Limb (tissue), 2 donors: ENCODE data around the gene SPATA12.

Source experiments
- DNase-seq, 2 donors: peaks; one replicate each; pipeline ENCODE4 v3.0.0-alpha.2; 2016; ENCODE audit errors: extremely low spot score in 2 of 2

SPATA12 gene, protein sequence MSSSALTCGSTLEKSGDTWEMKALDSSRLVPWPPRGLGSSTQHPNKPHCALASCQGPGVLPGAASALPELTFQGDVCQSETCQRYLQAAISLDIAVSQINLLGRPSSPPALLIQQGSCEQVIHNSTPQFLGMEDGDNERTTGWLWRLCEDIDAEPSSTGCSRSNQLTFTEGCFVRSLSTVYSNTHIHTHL

DNA sequence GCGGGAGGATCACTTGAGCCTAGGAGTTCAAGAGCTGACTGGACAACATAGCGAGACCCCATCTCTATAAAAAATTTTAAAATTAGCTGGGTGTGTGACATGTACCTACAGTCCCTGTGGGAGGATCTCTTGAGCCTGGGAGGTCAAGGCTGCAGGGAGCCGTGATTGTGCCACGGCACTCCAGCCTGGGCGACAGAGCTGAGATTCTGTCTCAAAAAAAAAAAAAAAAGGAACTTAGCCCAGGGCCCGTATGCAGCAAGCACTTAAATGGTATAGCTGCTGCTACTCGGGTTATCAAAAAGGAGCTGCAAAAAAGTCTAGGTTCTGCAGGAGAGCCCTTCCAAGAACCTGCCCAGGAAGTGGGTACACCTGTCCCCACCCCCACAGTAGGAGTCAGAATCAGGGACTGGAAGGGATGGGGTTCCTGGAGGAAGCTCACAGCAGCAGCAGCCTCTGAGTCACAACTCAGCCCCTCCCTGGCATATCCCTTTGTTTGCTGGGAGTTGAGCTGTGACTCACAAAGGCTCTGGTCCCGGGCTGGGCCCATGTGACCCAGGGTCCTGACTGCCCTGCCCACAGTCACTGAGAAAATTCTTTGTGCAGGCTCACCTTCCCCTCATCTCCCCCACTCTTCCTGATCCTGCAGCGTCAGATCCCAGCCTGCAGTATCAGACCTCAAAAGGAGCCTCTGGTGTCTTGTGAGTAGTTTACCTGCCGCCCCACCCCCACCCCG is at the start of gene SPATA12:
TSS of gene SPATA12 (plus strand) at position 576 of the 733 bp plus-strand sequence. CDS start 13,031 bp downstream, outside the sequence.
- no peak for DNase-seq

DNA sequence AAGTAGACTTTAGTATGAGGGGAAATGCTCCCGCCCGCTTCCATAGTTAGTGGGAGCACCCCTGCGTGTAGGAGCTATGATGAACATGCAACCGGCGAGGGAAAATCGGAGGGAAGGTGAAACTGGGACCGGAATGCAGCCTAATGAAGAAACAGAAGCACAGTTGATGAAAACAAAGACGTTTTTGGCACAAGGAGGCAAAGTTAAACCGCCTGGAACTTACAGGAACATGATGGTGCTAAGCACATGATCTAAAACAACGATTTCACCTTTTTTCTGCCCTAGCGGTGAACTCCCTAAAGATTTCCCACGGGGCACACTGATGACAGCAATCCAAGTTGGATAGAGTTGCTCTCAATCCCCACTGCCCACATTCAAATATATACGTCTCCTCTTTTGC is 49.4 kb upstream of the SPATA12 start:
- no peak for DNase-seq

DNA sequence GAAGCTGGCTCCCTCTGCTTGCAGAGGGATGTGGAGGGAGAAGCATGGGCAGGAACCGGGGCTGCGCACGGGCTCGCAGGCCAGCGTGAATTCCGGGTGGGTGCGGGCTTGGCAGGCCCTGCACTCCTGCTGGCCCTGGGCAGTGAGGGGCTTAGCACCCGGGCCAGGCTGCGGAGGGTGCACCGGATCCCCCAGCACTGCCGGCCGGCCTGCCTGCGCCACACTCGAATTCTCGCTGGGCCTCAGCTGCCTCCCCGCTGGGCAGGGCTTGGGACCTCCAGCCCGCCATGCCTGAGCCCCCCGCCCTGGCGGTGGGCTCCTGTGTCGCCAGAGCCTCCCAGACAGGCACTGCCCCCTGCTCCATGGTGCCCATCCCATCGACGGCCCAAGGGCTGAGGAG is 47.6 kb upstream of the SPATA12 start:
- no peak for DNase-seq

DNA sequence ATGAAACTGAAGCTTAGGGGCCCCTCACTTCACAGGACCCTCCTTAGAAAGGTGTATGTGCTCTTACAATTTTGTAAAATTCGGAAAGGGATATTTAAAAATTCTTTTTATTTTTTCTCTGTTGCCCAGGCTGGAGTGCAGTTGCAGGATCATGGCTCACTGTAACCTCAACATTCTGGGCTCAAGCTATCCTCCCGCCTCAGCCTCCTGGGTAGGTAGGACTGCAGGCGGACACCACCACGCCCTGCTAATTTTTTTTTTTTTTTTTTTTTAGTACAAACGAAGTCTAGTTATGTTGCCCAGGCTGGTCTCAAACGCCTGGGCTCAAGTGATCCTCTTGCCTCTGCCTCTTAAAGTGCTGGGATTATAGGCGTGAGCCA is 45.1 kb upstream of the SPATA12 start:
- DNase-seq, result no peak

DNA sequence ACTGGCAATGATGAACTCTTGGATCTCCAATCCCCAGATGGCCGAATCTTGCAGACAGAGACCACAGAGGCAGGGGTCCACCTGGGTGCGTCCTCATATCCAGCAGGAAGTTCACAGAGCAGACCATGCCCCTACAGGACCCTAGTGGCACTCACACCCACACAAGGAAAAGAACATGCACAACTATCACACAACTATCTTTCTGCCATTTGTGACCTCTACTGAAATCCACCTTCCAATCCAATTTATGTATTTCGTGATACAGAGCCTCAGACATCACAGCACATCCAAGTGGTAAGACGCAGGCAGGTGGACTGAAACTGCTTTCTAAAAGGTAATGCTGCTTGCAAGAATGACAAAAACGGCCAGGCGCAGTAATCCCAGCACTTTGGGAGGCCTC is 44.6 kb upstream of the SPATA12 start:
- no peak for DNase-seq

DNA sequence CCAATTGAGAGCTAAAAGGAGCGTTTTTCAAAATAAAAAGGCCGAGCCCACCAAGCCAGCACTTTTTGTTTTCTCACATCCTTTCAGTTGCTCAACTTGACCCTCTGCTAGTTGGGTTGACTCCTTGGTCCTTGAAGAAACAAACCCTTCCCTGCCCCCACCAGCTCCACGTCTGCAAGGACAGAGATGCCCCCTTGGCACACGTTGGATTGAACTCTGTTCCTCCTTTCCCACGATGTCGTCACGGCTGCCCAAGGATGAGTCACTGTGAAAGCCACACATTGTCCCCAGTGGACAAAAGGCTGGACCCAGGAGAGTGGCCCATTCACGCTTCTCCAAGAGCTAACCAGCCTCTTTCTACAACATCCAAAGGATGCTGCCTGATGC is 43.0 kb upstream of the SPATA12 start:
- DNase-seq, result no peak

DNA sequence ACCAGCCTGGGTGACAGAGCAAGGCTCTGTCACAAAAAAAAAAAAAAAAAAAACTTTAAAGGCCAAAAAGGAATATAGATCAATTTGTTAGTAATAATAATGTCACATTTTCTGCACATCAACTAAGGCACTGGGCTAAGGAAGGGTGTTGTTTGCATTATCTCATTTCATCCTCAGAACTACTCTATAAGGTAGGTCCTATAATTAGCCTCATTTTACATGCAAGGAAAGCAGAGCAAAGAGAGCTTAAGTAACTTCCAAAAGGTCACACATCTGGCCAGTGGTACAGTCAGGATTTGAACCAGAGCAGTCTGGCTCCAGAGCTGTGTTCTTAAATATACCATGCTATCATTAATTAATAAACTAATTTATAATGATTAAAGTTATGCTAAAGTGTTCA is 42.2 kb upstream of the SPATA12 start:
- DNase-seq, result no peak

DNA sequence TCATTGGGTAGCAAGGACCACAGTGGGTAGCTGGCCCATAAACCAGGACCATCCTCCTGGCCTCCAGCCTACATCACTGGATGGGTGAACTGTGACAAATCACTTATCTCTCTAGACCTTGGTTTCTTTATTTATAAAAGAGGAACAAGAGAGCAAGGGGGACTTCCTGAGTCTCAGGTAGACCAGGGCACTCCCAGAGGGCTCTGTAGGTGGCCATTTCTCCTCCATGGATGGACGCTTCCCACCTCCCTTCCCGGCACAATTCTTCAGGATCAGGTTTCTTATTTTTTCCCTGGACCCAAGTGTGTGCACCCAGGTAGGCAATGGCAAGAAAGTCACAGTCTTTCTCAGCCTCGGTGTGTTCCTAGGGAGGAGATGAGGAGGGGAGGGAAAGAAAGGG is 41.4 kb upstream of the SPATA12 start:
- DNase-seq, result no peak

DNA sequence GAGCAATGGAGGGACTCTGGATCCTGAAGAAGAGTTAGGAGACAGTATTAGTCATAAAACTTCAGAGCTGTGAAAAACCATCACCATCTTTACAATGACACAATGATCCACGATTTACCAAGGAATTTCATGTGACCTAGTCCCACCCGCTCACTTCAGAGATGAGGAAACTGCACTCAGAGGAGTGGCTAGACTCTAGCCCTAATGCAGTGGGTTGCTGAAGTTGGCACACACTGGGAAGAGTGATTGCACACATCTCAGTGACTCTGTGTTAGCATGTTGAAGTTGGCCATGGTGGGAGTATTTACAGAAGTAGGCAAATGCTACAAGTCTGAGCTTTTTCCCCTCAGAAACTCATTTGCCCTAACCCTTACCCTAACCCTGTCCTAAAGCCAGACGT is 35.2 kb upstream of the SPATA12 start:
- no peak for DNase-seq

DNA sequence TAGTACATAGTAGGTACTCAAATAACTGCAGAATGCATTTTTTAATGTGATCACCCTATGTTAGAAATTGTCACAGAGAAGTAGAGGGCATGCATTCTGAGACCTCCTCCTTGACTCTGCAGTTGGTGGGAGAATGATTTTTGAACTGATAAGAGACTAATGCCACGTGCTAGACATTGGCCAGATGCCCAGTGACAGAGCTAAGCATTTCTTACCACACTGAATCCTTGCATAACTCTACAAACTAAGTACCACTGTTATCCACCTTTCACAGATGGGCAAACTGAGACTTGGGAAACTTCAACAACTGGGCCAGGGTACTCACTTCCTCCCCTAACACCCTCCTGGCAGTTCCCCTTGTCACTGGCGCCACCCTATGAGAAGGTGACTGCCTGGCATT is 33.5 kb upstream of the SPATA12 start:
- no peak for DNase-seq

DNA sequence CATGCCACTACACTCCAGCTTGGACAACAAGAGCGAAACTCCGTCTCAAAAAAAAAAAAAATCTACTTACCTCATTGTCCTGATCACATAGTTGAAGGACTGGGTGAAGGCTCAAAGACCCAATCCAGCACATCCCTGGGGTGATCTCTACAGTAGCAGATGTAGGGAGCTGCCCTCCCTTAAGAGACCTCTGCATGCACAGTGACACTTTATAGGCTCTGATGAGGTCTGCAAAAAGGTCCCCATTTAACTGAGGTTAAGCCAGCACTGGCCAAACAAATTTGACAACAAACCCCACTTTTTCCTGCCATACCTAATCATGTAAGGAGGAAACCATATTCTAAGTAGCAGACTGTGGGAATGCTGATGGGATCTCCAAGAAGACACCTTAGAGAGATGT is 31.1 kb upstream of the SPATA12 start:
- no peak for DNase-seq

DNA sequence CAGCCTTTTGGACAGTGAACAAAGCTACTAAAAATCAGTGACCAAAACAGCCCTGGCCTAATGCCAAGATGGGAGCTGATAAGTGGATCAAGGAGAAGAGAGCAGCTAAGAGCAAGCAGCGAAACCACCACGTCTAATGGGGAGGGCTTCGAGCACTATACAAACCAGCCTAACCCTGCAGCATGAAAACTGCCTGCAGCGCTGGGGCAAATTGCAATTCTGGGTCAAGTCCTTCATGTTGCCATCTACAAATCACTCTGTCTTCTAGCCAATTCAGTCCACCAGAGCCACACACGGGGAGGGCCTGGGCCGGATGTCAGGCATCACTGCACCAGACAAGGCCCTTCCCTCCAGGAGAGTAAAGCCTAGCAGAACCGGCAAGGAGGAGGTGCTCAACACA is 30.5 kb upstream of the SPATA12 start:
- no peak for DNase-seq

DNA sequence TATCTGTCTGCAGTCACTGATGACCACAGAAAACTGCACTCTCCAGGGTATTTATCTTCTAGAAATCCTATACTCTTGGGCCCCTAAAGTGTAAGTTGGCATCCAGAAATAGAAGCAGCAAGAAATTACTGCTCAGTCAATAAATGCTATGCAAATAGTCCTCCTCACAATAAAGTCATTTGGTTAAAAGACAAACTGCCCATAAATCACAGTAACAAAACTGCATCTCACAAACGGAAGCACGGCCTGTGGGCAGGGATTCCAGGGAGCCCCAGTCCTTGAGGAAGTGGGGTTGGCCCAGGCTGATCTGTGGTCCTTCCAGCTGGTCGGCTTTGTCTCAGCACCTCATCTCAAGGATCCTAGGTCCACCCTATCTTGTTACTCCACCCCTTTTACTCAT is 29.7 kb upstream of the SPATA12 start:
- DNase-seq, result no peak

DNA sequence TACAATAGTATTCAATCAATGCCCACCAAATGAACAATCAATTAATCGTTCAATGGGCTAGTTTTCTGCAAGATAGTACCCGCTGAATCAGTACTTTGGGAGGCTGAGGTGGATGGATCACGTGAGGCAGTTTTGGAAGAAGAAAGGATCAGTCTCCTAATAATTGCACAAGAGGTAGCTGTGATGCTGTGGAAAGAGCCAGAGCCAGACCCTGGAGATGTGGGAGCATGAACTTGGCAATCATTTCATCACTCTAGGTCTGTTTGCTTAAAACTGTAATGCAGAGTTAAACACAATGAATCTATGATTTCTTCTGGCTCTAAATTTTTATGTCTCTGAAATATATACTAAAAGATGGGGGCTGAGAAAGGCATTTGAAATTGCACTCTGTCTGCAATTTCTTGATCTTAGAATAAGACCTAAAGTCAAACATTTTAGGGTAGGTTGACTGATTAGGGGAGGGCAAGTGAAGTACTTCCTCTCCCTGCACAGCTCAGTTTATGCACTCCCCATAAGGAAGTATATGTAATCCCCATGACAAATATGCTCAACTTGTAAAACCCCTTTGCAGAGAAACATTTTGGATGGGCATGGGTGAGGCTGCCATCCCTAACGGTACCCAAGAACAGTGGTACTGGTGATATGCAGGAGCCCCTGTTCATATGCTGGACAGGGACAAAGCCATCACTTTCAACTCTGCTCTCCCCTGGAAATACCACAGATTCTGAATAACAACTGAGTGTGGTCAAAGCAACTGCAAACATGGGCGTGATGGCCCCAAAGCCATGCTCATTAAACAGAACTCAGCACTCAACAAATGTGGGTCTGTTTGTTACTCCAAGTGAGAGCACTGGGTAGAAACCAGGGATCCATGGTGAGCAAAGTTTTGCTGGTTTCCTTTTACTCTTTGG is 28.6 kb upstream of the SPATA12 start:
- DNase-seq, result no peak

DNA sequence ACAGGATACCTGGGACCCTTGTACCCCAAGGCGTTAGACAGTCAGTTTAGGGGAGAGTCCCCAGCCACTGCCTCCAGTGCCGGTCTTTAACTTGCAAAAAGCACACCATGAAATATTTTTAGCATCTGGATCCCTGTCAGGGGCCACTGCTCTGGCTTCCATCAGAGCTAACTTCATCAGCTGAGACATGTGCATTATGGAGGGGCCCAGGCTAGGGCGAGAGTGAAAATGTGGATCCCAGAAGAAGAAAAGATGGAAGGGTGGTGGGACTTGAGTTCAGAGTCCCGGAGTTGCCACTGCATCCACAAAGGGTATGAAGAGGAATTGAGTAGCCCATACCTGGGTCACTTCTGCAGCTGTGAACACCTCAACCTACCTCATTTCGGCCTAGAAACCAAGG is 23.5 kb upstream of the SPATA12 start:
- no peak for DNase-seq

DNA sequence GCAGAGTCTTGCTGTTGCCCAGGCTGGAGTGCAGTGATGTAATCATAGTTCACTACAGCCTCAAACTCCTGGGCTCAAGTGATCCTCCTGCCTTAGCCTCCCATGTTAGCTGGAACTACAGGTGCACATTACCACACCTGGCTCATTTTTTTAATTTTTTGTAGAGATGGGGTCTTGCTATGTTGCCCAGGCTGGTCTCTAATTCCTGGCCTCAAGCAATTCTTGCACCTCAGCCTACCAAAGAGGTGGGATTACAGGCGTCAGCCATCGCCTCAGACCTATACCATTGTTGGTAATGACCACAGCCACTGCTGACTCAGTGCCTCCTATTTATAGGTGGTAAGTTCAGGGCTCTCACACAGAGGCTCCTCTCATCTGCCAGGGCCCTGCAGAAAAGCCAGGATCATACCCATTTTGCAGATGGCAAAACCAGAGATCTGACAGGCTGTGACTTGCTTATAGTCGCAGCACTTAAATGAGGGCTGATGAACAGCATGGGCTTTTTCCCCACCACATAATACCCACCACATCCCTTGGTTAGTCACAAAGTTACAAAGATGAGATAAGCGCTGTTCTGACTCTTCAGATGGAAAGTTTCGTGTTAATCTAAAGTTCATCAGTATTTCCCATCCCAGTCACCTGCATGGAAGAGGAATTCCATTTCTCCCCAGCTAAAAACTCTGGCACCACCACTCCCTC is 21.8 kb upstream of the SPATA12 start:
- no peak for DNase-seq

DNA sequence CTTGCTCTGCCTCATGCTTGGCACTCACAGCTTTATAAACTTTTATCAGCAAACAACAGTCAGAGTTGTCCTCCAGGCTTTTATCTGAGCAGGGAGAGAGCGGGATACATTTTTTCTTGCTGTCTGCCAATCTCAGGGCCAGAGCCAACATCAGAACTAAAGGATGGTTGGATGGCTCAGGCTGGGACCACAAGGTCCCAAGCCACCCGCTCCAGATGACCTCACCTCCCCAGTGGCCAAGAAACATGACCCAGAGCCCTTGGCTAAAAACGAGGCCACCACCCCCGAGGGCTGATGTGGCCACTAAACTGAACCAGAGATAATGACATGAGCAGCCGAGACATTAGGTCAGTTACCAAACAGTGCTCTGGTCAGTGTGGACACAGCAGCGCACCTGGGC is 18.8 kb upstream of the SPATA12 start:
- DNase-seq, result no peak

DNA sequence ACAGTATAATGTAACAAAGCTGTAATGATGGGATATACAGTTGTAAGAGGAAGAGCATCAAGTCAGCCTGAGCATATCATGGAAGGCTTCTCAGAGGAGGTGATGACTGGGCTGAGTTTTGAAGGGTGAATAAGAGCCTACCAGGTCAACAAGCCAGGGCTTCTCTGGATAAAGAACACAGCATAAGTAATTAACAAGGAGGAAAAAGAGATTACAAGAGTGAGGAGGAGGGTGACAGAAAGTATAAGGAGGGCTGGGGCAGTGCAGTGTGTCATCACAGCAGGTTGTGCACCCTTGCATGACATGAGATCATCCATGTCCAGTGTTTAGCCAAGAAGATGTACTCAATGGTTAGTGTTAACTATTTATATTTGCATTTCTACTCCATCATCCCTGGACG is 16.9 kb upstream of the SPATA12 start:
- no peak for DNase-seq

DNA sequence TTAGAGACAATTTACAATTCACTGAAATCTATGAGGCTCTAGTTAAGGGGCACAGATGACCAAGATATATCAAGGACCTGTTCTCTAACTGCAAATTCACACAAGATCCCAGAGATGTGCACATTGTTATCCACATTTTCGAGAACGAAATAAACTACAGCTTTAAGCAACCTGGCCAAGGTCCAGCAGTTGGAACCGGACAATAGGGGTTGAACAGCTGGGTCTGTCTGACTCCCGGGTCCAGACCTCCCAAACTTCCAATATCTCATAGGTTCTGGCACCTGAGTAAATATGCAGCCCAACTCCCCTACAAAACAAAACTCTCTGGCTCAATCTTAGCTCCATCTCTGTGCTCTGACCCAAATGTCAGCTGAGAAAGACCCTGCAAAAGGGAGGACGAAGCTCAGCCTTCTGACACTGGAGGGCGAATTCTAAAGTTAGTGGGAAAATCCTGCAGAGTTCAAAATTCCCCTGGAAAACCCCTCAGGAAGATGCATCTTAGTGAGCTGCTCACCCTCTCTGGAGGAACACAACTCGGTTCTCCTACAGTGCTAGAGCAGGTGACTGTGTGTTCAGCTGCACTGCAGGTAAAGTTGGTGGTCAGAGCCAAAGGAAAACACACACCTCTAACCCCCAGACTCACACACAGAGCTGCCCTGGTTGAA is 14.2 kb upstream of the SPATA12 start:
- DNase-seq, result no peak

DNA sequence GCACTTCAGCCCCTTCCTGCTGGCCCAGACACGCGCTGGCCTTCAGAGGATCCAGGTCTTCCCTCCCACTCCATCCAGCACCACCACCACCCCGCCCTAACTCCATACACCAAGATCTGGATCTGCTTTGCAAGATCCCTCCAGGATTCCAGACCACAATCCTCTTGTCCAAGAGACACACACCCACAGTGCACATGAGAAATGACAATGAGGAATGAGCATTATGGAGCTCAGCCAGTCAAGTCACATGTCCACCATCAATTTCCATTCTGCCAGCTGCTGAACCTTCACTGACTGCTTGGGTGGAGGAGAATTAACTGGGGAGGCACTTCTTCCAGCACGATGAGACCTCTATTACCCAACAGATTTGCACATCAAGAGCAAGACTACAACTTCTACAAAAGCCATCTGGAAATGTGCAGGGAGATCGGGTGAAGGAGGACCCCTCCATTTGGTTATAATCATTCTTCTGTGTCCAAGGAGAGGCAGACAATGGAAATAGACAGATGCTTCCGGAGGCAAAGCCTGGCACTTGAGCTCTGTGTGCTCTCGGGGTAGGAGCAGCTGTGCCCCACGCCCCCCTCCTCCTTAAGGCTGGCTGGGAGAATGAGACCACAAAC is 12.3 kb upstream of the SPATA12 start:
- DNase-seq, result peak; percentile 45 to 54

DNA sequence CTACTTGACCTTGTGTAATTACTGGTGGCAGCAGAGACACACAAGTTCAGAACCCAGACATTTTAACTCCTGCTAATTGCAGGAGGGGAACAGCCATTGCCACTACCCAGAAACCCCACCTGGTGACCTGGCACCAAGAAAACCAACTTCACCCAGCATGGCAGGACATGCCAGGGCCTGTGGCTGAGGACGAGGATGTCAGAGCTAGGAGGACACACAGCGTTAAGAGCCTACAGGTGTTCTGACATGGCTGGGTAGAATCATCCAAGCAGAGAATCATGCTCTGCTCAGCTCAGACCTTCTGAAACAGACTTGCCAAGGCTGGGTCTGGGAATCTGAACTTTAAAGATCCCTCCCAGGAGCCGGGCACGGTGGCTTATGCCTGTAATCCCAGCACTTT is 11.7 kb upstream of the SPATA12 start:
- DNase-seq, result no peak
